Panc1 (cell line): ENCODE results near the gene NWD2.

Source experiments
- TF ChIP-seq, protein P1 (sequence below): fragments of 450-650 bp; IDR thresholded peaks from 2 replicates; pipeline ENCODE4 v1.5.1; 2017; ENCODE audit warnings: mild to moderate bottlenecking
- TF ChIP-seq, protein P2 (sequence below), 2 experiments: IDR thresholded peaks; 2 replicates each; pipeline ENCODE4 v1.6.1; 2011 to 2012; ENCODE audit warnings: low read depth in 2 of 2, control low read depth in 1 of 2, low read length in 1 of 2, mild to moderate bottlenecking in 1 of 2, moderate library complexity in 1 of 2; ENCODE audit not compliant: insufficient read depth in 1 of 2

DNA sequence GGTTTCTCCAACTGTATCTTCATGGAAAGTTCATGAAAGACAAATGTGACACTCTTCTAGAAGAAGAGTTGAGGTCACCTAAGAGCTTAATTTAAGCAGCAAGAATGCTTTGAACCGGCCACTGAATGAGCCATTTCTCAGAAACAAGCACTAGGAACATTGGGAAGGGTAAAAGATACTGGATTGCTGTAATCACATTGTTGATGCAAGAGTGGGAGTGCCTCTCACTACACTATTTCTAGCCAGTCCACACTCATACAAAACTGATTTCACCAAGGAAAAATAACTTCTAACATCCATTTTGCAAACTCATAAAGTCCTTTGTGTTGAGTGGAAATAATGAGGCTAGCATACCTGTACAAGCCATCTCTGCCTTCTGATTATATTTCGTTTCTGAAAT is 221.3 kb downstream of the NWD2 start:
- TF ChIP-seq, protein P1, sequence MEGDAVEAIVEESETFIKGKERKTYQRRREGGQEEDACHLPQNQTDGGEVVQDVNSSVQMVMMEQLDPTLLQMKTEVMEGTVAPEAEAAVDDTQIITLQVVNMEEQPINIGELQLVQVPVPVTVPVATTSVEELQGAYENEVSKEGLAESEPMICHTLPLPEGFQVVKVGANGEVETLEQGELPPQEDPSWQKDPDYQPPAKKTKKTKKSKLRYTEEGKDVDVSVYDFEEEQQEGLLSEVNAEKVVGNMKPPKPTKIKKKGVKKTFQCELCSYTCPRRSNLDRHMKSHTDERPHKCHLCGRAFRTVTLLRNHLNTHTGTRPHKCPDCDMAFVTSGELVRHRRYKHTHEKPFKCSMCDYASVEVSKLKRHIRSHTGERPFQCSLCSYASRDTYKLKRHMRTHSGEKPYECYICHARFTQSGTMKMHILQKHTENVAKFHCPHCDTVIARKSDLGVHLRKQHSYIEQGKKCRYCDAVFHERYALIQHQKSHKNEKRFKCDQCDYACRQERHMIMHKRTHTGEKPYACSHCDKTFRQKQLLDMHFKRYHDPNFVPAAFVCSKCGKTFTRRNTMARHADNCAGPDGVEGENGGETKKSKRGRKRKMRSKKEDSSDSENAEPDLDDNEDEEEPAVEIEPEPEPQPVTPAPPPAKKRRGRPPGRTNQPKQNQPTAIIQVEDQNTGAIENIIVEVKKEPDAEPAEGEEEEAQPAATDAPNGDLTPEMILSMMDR, result no peak
- TF ChIP-seq, protein P2, sequence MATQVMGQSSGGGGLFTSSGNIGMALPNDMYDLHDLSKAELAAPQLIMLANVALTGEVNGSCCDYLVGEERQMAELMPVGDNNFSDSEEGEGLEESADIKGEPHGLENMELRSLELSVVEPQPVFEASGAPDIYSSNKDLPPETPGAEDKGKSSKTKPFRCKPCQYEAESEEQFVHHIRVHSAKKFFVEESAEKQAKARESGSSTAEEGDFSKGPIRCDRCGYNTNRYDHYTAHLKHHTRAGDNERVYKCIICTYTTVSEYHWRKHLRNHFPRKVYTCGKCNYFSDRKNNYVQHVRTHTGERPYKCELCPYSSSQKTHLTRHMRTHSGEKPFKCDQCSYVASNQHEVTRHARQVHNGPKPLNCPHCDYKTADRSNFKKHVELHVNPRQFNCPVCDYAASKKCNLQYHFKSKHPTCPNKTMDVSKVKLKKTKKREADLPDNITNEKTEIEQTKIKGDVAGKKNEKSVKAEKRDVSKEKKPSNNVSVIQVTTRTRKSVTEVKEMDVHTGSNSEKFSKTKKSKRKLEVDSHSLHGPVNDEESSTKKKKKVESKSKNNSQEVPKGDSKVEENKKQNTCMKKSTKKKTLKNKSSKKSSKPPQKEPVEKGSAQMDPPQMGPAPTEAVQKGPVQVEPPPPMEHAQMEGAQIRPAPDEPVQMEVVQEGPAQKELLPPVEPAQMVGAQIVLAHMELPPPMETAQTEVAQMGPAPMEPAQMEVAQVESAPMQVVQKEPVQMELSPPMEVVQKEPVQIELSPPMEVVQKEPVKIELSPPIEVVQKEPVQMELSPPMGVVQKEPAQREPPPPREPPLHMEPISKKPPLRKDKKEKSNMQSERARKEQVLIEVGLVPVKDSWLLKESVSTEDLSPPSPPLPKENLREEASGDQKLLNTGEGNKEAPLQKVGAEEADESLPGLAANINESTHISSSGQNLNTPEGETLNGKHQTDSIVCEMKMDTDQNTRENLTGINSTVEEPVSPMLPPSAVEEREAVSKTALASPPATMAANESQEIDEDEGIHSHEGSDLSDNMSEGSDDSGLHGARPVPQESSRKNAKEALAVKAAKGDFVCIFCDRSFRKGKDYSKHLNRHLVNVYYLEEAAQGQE (IDR thresholded peaks at IDR 0.05; ENCODE audit: insufficient read depth in 1 of 2, low read depth in 2 of 2, low read length in 1 of 2), result no peak
